ENCODE results near the gene FAAH.

FAAH gene

DNA sequence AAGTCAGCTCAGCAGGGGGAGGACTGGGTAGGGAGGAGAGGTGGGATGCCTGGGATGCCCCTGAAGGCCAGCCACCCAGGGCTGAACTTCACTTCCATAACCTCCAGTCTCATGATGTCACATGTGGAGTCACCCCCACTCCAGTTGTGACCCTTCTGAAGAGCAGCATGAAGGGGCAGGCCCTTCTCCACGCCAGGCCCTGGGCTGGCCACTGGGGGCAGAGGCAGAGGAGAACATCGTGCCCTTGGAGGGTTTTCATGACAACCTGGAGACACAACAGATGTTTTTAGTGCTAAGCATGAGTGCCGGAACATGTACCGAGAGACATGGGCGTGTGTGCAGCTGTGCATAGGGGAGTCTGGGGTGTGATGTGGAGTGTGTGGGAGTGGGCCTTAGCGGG is 37.6 kb downstream of the FAAH start:
- no peak for TF ChIP-seq CTCF (IDR thresholded peaks at IDR 0.05)
- H3K4me1 ChIP-seq (ENCODE audit: control insufficient read depth in 1 of 2, insufficient read depth in 1 of 2, low read depth in 1 of 2, low read length in 1 of 2) = no peaks in the 10 kb centered on the region
- no peaks in the 10 kb centered on the region for H3K36me3 ChIP-seq
- H3K4me3 ChIP-seq (ENCODE audit: low read depth in 1 of 2, low read length in 1 of 2) = no peak overlapping the region
- H3K27me3 ChIP-seq = peaks cover 28% of the 10 kb centered on the region
- no peak overlapping the region for H3K27ac ChIP-seq
- no peaks in the 10 kb centered on the region for H3K9me3 ChIP-seq

GRCh38 chr1:46432781-46433327 is 38.7 kb downstream of the FAAH start:
- TF ChIP-seq CTCF (IDR thresholded peaks at IDR 0.05) = no peak
- H3K27ac ChIP-seq = no peak overlapping the region
- H3K4me3 ChIP-seq (ENCODE audit: low read depth in 1 of 2, low read length in 1 of 2) = no peak overlapping the region
- H3K36me3 ChIP-seq = no peaks in the 10 kb centered on the region
- no peaks in the 10 kb centered on the region for H3K9me3 ChIP-seq
- H3K4me1 ChIP-seq (ENCODE audit: control insufficient read depth in 1 of 2, insufficient read depth in 1 of 2, low read depth in 1 of 2, low read length in 1 of 2) = no peaks in the 10 kb centered on the region
- H3K27me3 ChIP-seq = peaks cover 26% of the 10 kb centered on the region

DNA sequence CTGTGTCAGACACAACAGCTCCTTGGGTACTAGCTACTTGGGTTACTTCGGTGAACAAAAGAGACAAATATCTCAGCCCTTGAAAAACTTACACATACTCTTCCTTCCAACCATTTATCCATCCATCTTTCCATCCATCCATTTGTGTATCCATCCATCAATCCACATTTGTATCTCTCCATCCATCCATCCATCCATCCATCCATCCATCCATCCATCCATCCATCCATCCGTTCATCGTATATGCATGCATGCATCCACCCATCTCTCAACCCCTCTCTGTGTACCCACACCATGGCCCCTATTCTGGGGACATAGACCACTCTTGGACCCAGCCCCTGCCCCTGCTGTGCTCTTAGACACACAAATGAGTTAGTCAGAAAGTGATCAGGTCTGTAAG is 40.2 kb downstream of the FAAH start:
- H3K36me3 ChIP-seq = no peaks in the 10 kb centered on the region
- peaks cover 24% of the 10 kb centered on the region for H3K27me3 ChIP-seq
- no peak overlapping the region for H3K27ac ChIP-seq
- no peak overlapping the region for H3K4me3 ChIP-seq (ENCODE audit: low read depth in 1 of 2, low read length in 1 of 2)
- no peaks in the 10 kb centered on the region for H3K4me1 ChIP-seq (ENCODE audit: control insufficient read depth in 1 of 2, insufficient read depth in 1 of 2, low read depth in 1 of 2, low read length in 1 of 2)
- TF ChIP-seq CTCF (IDR thresholded peaks at IDR 0.05) = no peak
- H3K9me3 ChIP-seq = no peaks in the 10 kb centered on the region

DNA sequence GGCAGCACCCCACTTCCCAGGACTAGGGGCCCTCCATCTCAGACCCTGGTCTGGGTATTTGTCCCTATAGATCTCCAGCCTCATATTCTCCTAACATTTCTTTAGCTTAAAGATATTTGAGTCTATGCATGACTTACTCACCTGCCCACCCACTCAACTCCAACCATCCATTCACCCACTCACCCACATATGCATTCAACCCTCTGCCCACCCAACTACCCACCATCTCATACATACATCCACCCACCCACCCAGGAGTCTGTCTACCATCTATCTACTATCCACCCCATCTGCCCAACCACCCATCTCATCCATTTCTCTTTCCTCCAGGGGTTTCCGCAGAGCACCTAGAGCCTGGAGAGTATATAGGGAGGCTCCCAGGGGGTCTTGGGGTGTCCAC is 42.7 kb downstream of the FAAH start:
- Histone ChIP-seq H3K27me3 (peaks cover 24% of the 10 kb centered on the region), H3K36me3 (no peaks in the 10 kb centered on the region)
- TF ChIP-seq CTCF (IDR thresholded peaks at IDR 0.05) = no peak

DNA sequence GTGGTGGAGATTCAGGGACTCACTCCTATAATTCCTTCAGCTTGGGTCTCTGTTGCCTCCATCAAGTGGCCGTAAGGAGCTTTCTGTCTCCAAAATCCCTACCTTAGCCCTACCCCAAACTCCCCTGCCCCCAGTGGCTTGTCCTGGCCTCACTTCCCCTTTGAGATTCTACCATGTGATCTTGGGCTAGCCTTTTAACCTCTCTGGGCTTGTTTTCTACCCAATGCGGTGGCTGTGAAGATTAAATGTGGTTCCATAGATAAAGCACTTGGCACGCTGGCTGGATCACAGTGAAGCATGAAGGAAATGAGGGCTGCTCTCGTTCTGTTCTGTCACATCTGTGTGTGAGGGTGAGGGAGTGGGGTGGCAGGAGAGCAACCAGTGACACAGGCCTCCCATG is 43.6 kb downstream of the FAAH start:
- H3K4me3 ChIP-seq (ENCODE audit: low read depth in 1 of 2, low read length in 1 of 2) = no peak overlapping the region
- no peaks in the 10 kb centered on the region for H3K36me3 ChIP-seq
- H3K9me3 ChIP-seq = no peaks in the 10 kb centered on the region
- no peak for TF ChIP-seq CTCF (IDR thresholded peaks at IDR 0.05)
- peaks cover 5% of the 10 kb centered on the region in 2 experiments for H3K4me1 ChIP-seq (ENCODE audit: control insufficient read depth in 1 of 2, insufficient read depth in 1 of 2, low read depth in 1 of 2, low read length in 1 of 2)
- H3K27me3 ChIP-seq = peaks cover 24% of the 10 kb centered on the region
- no peak overlapping the region for H3K27ac ChIP-seq

More for the DNA sequence above, 42.7 kb downstream of the FAAH start:
- H3K4me3 ChIP-seq (ENCODE audit: low read depth in 1 of 2, low read length in 1 of 2) = no peak overlapping the region
- H3K27ac ChIP-seq = no peak overlapping the region
- H3K4me1 ChIP-seq (ENCODE audit: control insufficient read depth in 1 of 2, insufficient read depth in 1 of 2, low read depth in 1 of 2, low read length in 1 of 2) = no peaks in the 10 kb centered on the region
- no peaks in the 10 kb centered on the region for H3K9me3 ChIP-seq

DNA sequence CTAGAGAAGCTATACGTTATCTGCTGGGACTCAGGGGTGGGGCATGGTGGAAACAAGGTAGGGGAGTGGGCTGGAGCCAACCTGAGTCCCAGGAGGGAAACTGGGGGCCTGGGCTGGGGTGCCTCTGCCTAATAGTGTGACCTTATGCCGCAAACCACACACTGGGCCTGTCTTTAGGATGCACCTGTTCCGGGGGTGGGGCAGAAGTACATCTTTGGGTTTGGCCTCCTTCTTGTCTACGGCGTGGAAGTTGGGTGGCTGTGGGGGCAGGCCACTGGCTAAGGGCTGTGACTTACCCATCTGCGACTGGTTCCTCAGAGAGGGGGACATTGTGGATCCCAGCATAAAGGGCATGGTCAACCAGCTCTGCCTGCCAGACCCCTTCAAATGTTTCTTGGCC is 44.2 kb downstream of the FAAH start:
- no peak overlapping the region for H3K27ac ChIP-seq
- no peak for TF ChIP-seq CTCF (IDR thresholded peaks at IDR 0.05)
- no peaks in the 10 kb centered on the region for H3K36me3 ChIP-seq
- H3K4me3 ChIP-seq (ENCODE audit: low read depth in 1 of 2, low read length in 1 of 2) = no peak overlapping the region
- H3K4me1 ChIP-seq (ENCODE audit: control insufficient read depth in 1 of 2, insufficient read depth in 1 of 2, low read depth in 1 of 2, low read length in 1 of 2) = peaks cover 8% of the 10 kb centered on the region in 2 experiments
- H3K9me3 ChIP-seq = no peaks in the 10 kb centered on the region
- peaks cover 24% of the 10 kb centered on the region for H3K27me3 ChIP-seq

All from neutrophil (primary cell).